Fibroblast of peridontal ligament (primary cell): Measurements from ENCODE around the gene RMI1.
A peak's percentile ranks its signal among the peaks of the same experiment; 100 is the strongest.

Source experiments
- DNase-seq: peaks from one replicate; pipeline ENCODE4 v3.0.0-alpha.2; 2010; ENCODE audit errors: extremely low read depth

Gene RMI1

DNA sequence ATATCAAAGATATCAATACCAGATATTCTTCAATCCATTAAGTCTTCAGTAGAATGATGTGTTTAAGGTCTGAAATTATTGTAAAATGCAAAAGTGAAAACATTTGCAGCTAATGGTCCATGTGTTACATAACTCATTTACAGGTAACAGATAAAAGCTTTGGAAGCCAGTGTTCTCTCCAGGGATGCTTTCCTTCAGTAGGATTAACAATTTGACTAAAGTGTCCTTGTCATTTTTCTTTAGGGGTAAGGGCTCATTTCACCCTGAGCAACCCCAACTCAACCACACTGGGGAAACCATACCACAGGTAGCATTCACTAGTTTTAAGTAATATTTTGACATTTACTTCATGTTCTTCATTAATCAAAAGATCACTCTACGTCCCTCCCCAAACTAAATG lies 13.5 kb upstream of the RMI1 start:
- no peak for DNase-seq

GRCh38 chr9:83969602-83970001 lies 11.0 kb upstream of the RMI1 start:
- no peak for DNase-seq

- no peak for DNase-seq
These were observed 9.1 kb upstream of the RMI1 start for GRCh38 chr9:83971485-83971884.

DNA sequence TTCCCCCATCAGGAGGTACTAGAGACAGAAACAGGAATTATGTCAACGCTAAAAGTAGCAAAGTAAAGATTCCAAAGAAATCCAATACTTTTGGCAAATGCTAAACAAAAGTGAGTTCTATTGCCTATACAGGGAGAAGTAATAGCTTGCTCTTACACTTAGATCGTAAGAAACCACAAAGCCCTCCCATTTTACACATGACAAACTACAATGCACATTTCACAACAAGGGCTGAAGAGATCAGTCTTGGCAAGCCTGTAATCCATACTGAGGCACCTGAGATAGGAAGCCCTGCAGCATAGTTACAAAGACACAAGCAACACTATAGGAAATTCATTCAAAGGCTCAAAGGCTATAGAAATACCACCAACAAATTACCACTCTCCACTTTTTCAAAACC lies 8.3 kb upstream of the RMI1 start:
- DNase-seq = peak; percentile 52

- DNase-seq = no peak
These were observed 5.3 kb upstream of the RMI1 start for GRCh38 chr9:83975300-83975699.

GRCh38 chr9:83976372-83976771 lies 4.2 kb upstream of the RMI1 start:
- no peak for DNase-seq

DNA sequence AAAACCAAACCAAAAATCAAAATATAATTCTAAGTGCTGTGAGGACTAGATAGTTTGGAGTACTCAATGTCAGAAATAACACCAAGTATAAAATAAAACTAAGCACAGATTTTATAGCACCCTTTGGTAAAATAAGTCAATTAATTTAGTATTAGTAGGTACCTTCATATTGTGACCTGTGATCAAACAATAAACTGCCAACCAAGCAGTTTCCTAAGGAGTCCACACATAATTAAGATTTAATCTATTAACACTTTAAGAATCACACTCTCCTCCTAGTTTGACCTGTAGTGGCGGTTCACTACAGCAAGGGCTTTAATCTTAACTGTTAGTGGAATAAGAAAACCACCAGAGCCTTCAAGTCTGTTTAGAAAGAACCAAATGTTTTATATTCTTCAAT lies 3.4 kb upstream of the RMI1 start:
- DNase-seq = no peak

DNA sequence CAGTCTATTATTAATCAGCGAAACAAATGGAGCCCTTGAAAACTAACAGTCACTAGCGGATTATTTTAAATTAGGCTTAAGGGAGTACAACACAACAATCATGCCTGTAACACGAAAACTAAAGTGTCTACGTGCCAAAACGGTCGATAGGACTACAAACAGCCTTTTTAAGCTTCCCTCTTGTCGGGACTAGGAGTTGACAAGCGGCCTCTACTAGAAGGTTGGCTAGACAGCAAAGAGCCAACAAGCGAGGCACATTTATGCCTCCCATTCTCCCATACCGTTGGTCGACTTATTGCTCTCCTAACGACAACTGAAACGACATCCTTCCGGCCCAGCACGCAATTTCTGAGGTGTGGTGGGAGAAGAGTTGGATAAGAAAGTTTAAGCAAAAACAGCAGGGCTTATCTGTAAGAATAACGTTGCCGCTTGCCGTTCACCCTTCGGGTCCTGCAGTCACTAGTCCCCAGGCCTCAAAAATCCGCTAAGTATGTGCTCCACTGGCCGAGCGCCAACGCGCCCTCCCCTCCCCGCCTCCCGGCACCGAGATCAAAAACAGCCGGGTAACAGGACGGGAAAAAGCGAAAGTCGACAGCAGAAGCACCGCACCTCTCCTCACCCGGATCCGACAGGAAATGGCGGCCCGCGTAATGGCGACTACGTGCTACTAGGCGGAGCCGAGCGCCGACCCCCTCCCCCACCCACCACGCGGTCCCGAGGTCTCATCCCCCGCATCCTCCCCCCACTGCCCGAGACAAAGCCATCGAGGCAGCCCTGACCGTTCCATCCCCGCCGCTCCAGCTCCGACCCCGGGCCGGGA lies 1.4 kb upstream of the RMI1 start:
- peak; percentile 78 for DNase-seq

- DNase-seq = peak; percentile 98
These were observed 702 bp upstream of the RMI1 start, which contains the start of gene HNRNPK for GRCh38 chr9:83979812-83980394. TSS of gene HNRNPK (minus strand) at chr9:83980215. CDS start at chr9:83978252, 1,963 bp downstream.

- DNase-seq = peak; percentile 42
These were observed 694 bp downstream of the RMI1 start for GRCh38 chr9:83981126-83981871.

- no peak for DNase-seq
These were observed 5.6 kb downstream of the RMI1 start for GRCh38 chr9:83986195-83986594.

GRCh38 chr9:83986765-83987401 lies 6.3 kb downstream of the RMI1 start:
- DNase-seq = no peak

GRCh38 chr9:83987402-83987791 lies 6.8 kb downstream of the RMI1 start:
- no peak for DNase-seq

- DNase-seq = no peak
These were observed 7.8 kb downstream of the RMI1 start for GRCh38 chr9:83988411-83988810.

GRCh38 chr9:83991355-83991754 lies 10.8 kb downstream of the RMI1 start:
- no peak for DNase-seq

GRCh38 chr9:83992407-83992806 lies 11.8 kb downstream of the RMI1 start:
- DNase-seq = peak; percentile 33

GRCh38 chr9:83992901-83993300 lies 12.3 kb downstream of the RMI1 start:
- no peak for DNase-seq

DNA sequence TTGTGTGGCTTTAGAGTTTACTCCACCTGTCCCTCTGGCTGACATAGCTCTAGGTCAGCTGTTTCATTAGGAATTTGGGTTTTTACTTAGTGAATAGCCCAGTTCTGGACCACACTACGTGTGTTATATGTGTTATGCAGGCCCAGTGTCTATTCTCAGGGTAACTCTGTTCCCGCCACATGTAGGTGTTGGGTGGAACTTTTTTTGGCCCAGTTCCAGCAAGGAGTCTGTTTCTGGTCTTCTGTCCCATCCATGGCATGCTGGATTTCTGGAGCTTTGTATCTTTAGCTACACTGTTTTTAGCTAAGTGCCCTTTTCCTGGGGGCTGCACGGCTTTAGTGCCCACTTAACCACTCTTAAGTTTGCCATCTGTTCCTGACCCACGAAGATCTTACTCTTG lies 15.5 kb downstream of the RMI1 start:
- DNase-seq = no peak

GRCh38 chr9:83999141-83999918 lies 18.7 kb downstream of the RMI1 start:
- no peak for DNase-seq

GRCh38 chr9:84000186-84000585 lies 19.6 kb downstream of the RMI1 start:
- DNase-seq = no peak

- DNase-seq = no peak
These were observed 21.0 kb downstream of the RMI1 start for GRCh38 chr9:84001621-84002020.
